Thoracic aorta (tissue), 2 donors: ENCODE data around the gene ARHGAP19. TPM values are rescaled to one million over a fixed set of nuclear protein-coding genes. Genes with fewer than 3 reads are reported as not detected.

Experiments used
- ATAC-seq: fragments of 150-250 bp; one replicate; pipeline ENCODE4 v1.8.0; 2017; ENCODE audit warnings: low read depth; ENCODE audit not compliant: insufficient number of reproducible peaks, low FRiP score
- DNase-seq: peaks from one replicate; pipeline ENCODE4 v3.0.0-alpha.2; 2020; ENCODE audit warnings: low spot score
- H3K27ac ChIP-seq, 2 donors: fragments of 200-600 bp; sonication (generic); 1 replicate in 1 of 2; 2 replicates in 1 of 2; pipeline ENCODE4 v1.5.1; 2016; ENCODE audit warnings: mild to moderate bottlenecking in 2 of 2, moderate library complexity in 2 of 2
- H3K27me3 ChIP-seq: fragments of 200-600 bp; sonication (generic); replicated peaks from 2 replicates; pipeline ENCODE4 v1.6.0; 2016; ENCODE audit warnings: mild to moderate bottlenecking; ENCODE audit not compliant: insufficient read depth
- H3K36me3 ChIP-seq: fragments of 200-600 bp; sonication (generic); one replicate; pipeline ENCODE4 v1.5.1; 2016
- H3K4me1 ChIP-seq, 2 donors: fragments of 200-600 bp; sonication (generic); 1 replicate in 1 of 2; 2 replicates in 1 of 2; pipeline versions ENCODE4 v1.5.1 to v1.6.0; 2016; ENCODE audit warnings: low read depth in 2 of 2, mild to moderate bottlenecking in 1 of 2; ENCODE audit not compliant: control insufficient read depth in 1 of 2
- H3K4me3 ChIP-seq: fragments of 200-600 bp; sonication (generic); 2 replicates; pipeline ENCODE4 v1.5.1; 2016; ENCODE audit warnings: mild to moderate bottlenecking
- H3K9me3 ChIP-seq: fragments of 200-600 bp; sonication (generic); 2 replicates; pipeline ENCODE4 v1.5.1; 2016
- total RNA-seq, 2 donors: library from RNA; depleted of rRNA; stranded (reverse); fragments of >200 nt; gene quantifications; one replicate each; pipeline versions ENCODE4 v1.1.0 to v1.2.3, GENCODE V29; 2016
- TF ChIP-seq, protein P1 (sequence below): fragments of 200-600 bp; sonication (generic); IDR thresholded peaks from one replicate; pipeline ENCODE4 v1.5.1; 2019; ENCODE audit warnings: antibody characterized with exemption

Gene ARHGAP19
- total RNA-seq, 2 donors from 2014 or later = 3.5 to 27.1 TPM

DNA sequence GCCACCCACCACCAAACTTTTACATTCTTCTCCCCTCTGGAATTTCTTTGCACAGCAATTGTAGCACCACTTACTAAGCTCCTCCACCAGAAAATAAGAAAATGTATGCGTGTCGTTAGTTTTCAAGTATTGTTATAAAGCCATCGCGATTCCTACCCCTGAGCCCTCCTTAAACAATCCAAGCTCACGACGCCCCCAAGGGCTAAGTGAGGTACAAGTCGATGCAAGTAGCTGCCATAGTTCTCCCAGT lies 40.8 kb upstream of the ARHGAP19 start:
- Histone ChIP-seq H3K27me3 (no peaks in the 10 kb centered on the region), H3K9me3 (no peaks in the 10 kb centered on the region), H3K4me3 (peak overlapping the region; percentile 85), H3K36me3 (no peaks in the 10 kb centered on the region), H3K27ac (peak overlapping the region in 1 of 2 donors; percentile 53), H3K4me1 (peaks cover 30 to 40% of the 10 kb centered on the region in 2 donors)
- DNase-seq (no peak), ATAC-seq (no peak)
- TF ChIP-seq, protein P1, sequence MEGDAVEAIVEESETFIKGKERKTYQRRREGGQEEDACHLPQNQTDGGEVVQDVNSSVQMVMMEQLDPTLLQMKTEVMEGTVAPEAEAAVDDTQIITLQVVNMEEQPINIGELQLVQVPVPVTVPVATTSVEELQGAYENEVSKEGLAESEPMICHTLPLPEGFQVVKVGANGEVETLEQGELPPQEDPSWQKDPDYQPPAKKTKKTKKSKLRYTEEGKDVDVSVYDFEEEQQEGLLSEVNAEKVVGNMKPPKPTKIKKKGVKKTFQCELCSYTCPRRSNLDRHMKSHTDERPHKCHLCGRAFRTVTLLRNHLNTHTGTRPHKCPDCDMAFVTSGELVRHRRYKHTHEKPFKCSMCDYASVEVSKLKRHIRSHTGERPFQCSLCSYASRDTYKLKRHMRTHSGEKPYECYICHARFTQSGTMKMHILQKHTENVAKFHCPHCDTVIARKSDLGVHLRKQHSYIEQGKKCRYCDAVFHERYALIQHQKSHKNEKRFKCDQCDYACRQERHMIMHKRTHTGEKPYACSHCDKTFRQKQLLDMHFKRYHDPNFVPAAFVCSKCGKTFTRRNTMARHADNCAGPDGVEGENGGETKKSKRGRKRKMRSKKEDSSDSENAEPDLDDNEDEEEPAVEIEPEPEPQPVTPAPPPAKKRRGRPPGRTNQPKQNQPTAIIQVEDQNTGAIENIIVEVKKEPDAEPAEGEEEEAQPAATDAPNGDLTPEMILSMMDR = no peak

DNA sequence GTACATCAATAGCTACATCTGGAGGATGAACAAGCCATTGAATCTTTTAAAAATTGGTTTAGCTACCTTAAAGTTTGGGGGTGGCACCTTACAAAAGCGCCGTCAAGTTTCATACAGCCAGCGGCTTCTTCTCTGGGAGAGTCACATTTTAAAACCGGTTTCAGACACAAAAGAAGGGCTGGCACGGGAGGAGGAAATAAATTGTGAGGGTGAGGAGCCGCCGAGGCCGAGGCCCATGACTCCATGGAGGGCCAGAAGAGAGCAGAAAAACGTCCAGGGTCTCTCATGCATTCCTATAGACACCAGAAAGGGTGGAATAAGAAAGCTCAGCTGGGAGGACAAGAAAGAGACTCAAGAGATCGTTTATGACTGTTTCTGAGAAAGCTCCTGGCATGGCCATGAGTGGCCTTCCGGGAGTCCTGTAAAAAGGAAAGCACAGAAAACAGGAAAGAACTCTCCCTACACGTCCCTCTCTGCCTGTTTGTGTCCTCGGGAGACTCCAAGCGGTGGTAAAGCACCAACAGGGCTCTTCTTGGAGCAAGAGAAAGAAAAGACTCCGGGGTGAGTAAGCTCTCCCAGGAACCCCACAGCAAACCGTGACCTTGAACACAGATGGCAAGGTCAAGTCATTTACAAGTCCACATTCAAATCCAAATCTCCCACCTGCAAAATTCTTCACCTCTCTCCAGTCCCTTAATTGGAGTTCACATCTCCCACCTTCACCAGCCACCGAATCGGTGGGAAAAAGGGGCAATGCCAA lies 40.3 kb upstream of the ARHGAP19 start:
- ATAC-seq (no peak), DNase-seq (no peak)
- Histone ChIP-seq H3K27ac (peak overlapping the region in 1 of 2 donors; percentile 53), H3K4me1 (peaks cover 30 to 40% of the 10 kb centered on the region in 2 donors), H3K4me3 (peak overlapping the region; percentile 85), H3K27me3 (no peaks in the 10 kb centered on the region), H3K9me3 (no peaks in the 10 kb centered on the region), H3K36me3 (no peaks in the 10 kb centered on the region)
- TF ChIP-seq, protein P1 = no peak

- peaks cover 25 to 30% of the 10 kb centered on the region in 2 donors for H3K4me1 ChIP-seq
- H3K27ac ChIP-seq = no peak overlapping the region
These were observed 38.8 kb upstream of the ARHGAP19 start for GRCh38 chr10:97331153-97331703.

GRCh38 chr10:97329766-97330165 lies 37.3 kb upstream of the ARHGAP19 start:
- DNase-seq (no peak), ATAC-seq (no peak)
- H3K4me3 ChIP-seq = no peak overlapping the region
- H3K9me3 ChIP-seq = no peaks in the 10 kb centered on the region
- H3K36me3 ChIP-seq = no peaks in the 10 kb centered on the region
- H3K27me3 ChIP-seq = no peaks in the 10 kb centered on the region
- TF ChIP-seq, protein P1 = no peak
- H3K27ac ChIP-seq = no peak overlapping the region
- H3K4me1 ChIP-seq = peaks cover 21 to 25% of the 10 kb centered on the region in 2 donors

More at GRCh38 chr10:97331153-97331703, 38.8 kb upstream of the ARHGAP19 start:
- DNase-seq = no peak
- Histone ChIP-seq H3K27me3 (no peaks in the 10 kb centered on the region), H3K36me3 (no peaks in the 10 kb centered on the region), H3K9me3 (no peaks in the 10 kb centered on the region), H3K4me3 (no peak overlapping the region)
- ATAC-seq = no peak
- TF ChIP-seq, protein P1 = no peak

DNA sequence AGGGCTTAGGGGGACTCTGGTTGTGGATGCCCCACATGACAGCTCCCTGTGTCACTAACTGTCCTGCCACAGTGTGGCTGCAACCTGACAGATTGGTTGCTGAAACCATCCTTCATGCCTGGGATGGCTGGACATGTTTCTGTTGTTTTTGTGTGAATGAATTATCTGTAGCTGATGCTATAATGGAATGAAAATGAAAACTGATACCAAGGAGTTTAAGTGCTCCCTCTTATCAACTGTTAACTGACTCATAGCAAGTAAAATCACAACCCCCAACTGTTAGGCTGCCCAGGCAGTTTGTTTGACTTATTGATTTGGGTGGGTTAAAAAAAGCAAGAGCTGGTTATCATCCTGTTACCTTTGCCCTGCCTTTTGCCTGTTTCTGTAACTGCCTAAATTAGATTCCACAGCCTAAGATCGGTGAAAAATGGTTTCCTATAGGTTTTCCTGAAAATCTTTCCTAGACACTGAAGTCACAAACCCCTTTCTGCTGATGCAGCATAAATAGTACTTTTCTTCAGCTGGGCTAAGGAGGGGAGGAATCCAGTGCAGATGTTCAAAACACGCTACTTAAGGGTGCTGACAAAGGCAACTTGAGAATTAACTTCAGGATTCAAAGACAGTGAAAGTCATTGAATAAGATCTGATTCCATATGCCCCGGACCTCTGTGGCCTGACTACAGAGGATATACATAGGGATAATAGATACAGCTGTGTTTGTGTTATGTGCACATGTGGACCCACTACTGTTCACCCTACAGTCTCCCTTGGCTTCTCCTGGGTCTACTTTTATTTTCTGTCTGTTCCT lies 36.4 kb upstream of the ARHGAP19 start:
- Histone ChIP-seq H3K4me3 (no peak overlapping the region), H3K27me3 (no peaks in the 10 kb centered on the region), H3K36me3 (no peaks in the 10 kb centered on the region), H3K27ac (no peak overlapping the region), H3K9me3 (no peaks in the 10 kb centered on the region), H3K4me1 (peaks cover 21 to 25% of the 10 kb centered on the region in 2 donors)
- ATAC-seq = no peak
- DNase-seq = no peak
- TF ChIP-seq, protein P1 = no peak
